H9 (cell line): ENCODE results near the gene PLXNB2. TPM values are rescaled to one million over a fixed set of nuclear protein-coding genes. Genes with fewer than 3 reads are reported as not detected.

ENCODE experiments used
- DNase-seq: peaks from one replicate; pipeline ENCODE4 v3.0.0-alpha.2; 2017
- H2AFZ ChIP-seq: one replicate; pipeline ENCODE4 v1.6.1; 2013; ENCODE audit warnings: mild to moderate bottlenecking, low read length, control low read depth, moderate library complexity
- H2AK5ac ChIP-seq: 2 replicates; pipeline ENCODE4 v1.6.1; 2013; ENCODE audit warnings: low read length, control low read depth, mixed read lengths; ENCODE audit not compliant: insufficient read length
- H2BK120ac ChIP-seq: one replicate; pipeline ENCODE4 v1.6.1; 2013; ENCODE audit warnings: low read depth, mild to moderate bottlenecking, low read length, control low read depth, inconsistent platforms; ENCODE audit not compliant: poor library complexity, severe bottlenecking
- H2BK12ac ChIP-seq: 2 replicates; pipeline ENCODE4 v1.6.1; 2013; ENCODE audit warnings: low read length, control low read depth, mixed read lengths, low read depth; ENCODE audit not compliant: insufficient read length
- H2BK15ac ChIP-seq: 2 replicates; pipeline ENCODE4 v1.6.1; 2013; ENCODE audit warnings: low read depth, low read length, control low read depth
- H2BK20ac ChIP-seq: one replicate; pipeline ENCODE4 v1.6.1; 2013; ENCODE audit warnings: low read depth, mild to moderate bottlenecking, low read length, control low read depth, inconsistent platforms; ENCODE audit not compliant: poor library complexity, severe bottlenecking
- H2BK5ac ChIP-seq: 2 replicates; pipeline ENCODE4 v1.6.1; 2013; ENCODE audit warnings: low read length, control low read depth, mixed read lengths; ENCODE audit not compliant: insufficient read length
- H3K14ac ChIP-seq: 2 replicates; pipeline ENCODE4 v1.6.1; 2013; ENCODE audit warnings: low read length, control low read depth; ENCODE audit not compliant: insufficient read depth
- H3K18ac ChIP-seq: 2 replicates; pipeline ENCODE4 v1.6.1; 2013; ENCODE audit warnings: low read depth, mild to moderate bottlenecking, mixed read lengths, low read length, control low read depth; ENCODE audit not compliant: insufficient read length
- H3K23ac ChIP-seq: 2 replicates; pipeline ENCODE4 v1.6.1; 2013; ENCODE audit warnings: low read length, control low read depth, mixed read lengths, low read depth; ENCODE audit not compliant: insufficient read length
- H3K23me2 ChIP-seq: 2 replicates; pipeline ENCODE4 v1.6.1; 2013; ENCODE audit warnings: low read depth, mild to moderate bottlenecking, mixed read lengths, low read length, control low read depth; ENCODE audit not compliant: insufficient read length, poor library complexity, severe bottlenecking
- H3K27ac ChIP-seq: 2 replicates; pipeline ENCODE4 v1.5.1; 2013; ENCODE audit warnings: low read length, control low read depth, mixed read lengths, low read depth; ENCODE audit not compliant: insufficient read length
- H3K27me3 ChIP-seq: 2 replicates; pipeline ENCODE4 v1.6.1; 2013; ENCODE audit warnings: low read length, control low read depth, inconsistent platforms; ENCODE audit not compliant: insufficient read depth
- H3K4ac ChIP-seq: 2 replicates; pipeline ENCODE4 v1.6.1; 2013; ENCODE audit warnings: low read depth, mild to moderate bottlenecking, control low read depth, inconsistent platforms, low read length, moderate library complexity
- H3K4me1 ChIP-seq: 2 replicates; pipeline ENCODE4 v1.6.1; 2013; ENCODE audit warnings: low read length, control low read depth, inconsistent platforms; ENCODE audit not compliant: insufficient read depth
- H3K4me2 ChIP-seq: 2 replicates; pipeline ENCODE4 v1.6.1; 2013; ENCODE audit warnings: low read length, control low read depth, mixed read lengths; ENCODE audit not compliant: insufficient read length, insufficient read depth
- H3K56ac ChIP-seq: 2 replicates; pipeline ENCODE4 v1.6.1; 2013; ENCODE audit warnings: low read depth, mild to moderate bottlenecking, mixed read lengths, low read length, control low read depth; ENCODE audit not compliant: insufficient read length
- H3K79me1 ChIP-seq: 2 replicates; pipeline ENCODE4 v1.6.1; 2013; ENCODE audit warnings: low read depth, mild to moderate bottlenecking, moderate library complexity, low read length, control low read depth, inconsistent platforms; ENCODE audit not compliant: insufficient read depth, poor library complexity, severe bottlenecking
- H3K79me2 ChIP-seq: 2 replicates; pipeline ENCODE4 v1.6.1; 2013; ENCODE audit warnings: low read length, control low read depth, inconsistent platforms; ENCODE audit not compliant: insufficient read depth
- H3K9ac ChIP-seq: 2 replicates; pipeline ENCODE4 v1.6.1; 2013; ENCODE audit warnings: low read length, control low read depth, mixed read lengths; ENCODE audit not compliant: insufficient read length; ENCODE audit errors: extremely low read depth
- H3K9me3 ChIP-seq: one replicate; pipeline ENCODE4 v1.6.1; 2013; ENCODE audit warnings: low read depth, low read length, inconsistent platforms; ENCODE audit not compliant: control insufficient read depth
- H3T11ph ChIP-seq: one replicate; pipeline ENCODE4 v1.6.1; 2013; ENCODE audit warnings: mild to moderate bottlenecking, low read length, control low read depth, inconsistent platforms
- H4K20me1 ChIP-seq: one replicate; pipeline ENCODE4 v1.6.1; 2013; ENCODE audit not compliant: control insufficient read depth, insufficient read length, insufficient read depth
- H4K5ac ChIP-seq: 2 replicates; pipeline ENCODE4 v1.6.1; 2013; ENCODE audit warnings: low read depth, mild to moderate bottlenecking, mixed read lengths, low read length, control low read depth; ENCODE audit not compliant: insufficient read length
- H4K8ac ChIP-seq: replicated peaks from 2 replicates; pipeline ENCODE4 v1.6.1; 2013; ENCODE audit warnings: low read length, control low read depth, mixed read lengths, low read depth; ENCODE audit not compliant: insufficient read length
- H4K91ac ChIP-seq: 2 replicates; pipeline ENCODE4 v1.6.1; 2013; ENCODE audit warnings: low read depth, mild to moderate bottlenecking, moderate library complexity, mixed read lengths, low read length, control low read depth; ENCODE audit not compliant: insufficient read length
- H3K27ac Mint-ChIP-seq, 3 experiments: 2 replicates in 2 of 3; 3 replicates in 1 of 3; pipeline ENCODE4 v1.8.0; 2020 to 2021; ENCODE audit warnings: mixed read lengths in 3 of 3, mild to moderate bottlenecking in 1 of 3, moderate library complexity in 1 of 3
- H3K27me3 Mint-ChIP-seq: 2 replicates; pipeline ENCODE4 v1.8.0; 2021; ENCODE audit warnings: low read depth, mild to moderate bottlenecking, moderate library complexity, mixed read lengths
- H3K36me3 Mint-ChIP-seq, 3 experiments: 2 replicates in 2 of 3; 3 replicates in 1 of 3; pipeline ENCODE4 v1.8.0; 2020 to 2021; ENCODE audit warnings: low read depth in 3 of 3, mixed read lengths in 3 of 3; ENCODE audit not compliant: insufficient read depth in 1 of 3
- H3K4me1 Mint-ChIP-seq, 2 experiments: 2 replicates each; pipeline ENCODE4 v1.8.0; 2020; ENCODE audit warnings: mixed read lengths in 2 of 2
- H3K4me3 Mint-ChIP-seq, 2 experiments: 2 replicates in 1 of 2; 3 replicates in 1 of 2; pipeline ENCODE4 v1.8.0; 2020 to 2021; ENCODE audit warnings: mild to moderate bottlenecking in 2 of 2, mixed read lengths in 2 of 2, moderate library complexity in 1 of 2
- H3K9me3 Mint-ChIP-seq, 2 experiments: 2 replicates in 1 of 2; 3 replicates in 1 of 2; pipeline ENCODE4 v1.8.0; 2020; ENCODE audit warnings: mild to moderate bottlenecking in 2 of 2, mixed read lengths in 2 of 2, moderate library complexity in 1 of 2
- CTCF ChIP-seq: fragments of 200-600 bp; sonication (generic); conservative IDR thresholded peaks from 3 replicates; pipeline ENCODE4 v1.8.0; 2021; ENCODE audit warnings: antibody characterized with exemption, mild to moderate bottlenecking
- WGBS: extraction: QIAGEN DNeasy Blood & Tissue Kit; methylation state at CpG from one replicate; pipeline ENCODE4 v1.1.7; 2013; ENCODE audit warnings: missing lambda C conversion rate, low lambda C conversion rate, mixed read lengths; ENCODE audit not compliant: insufficient read length; ENCODE audit errors: extremely low coverage; 5-methylcytosine and 5-hydroxymethylcytosine counted together
- total RNA-seq: library from RNA; stranded (reverse); gene quantifications from 2 replicates; pipeline ENCODE4 v1.2.1, GENCODE V29; 2021

The PLXNB2 gene
- total RNA-seq, 1 experiment from 2014 or later = 87.6 TPM

GRCh38 chr22:50343541-50343935 is 36.1 kb upstream of the PLXNB2 start:
- no peaks in the 10 kb centered on the region for H3K4me1 ChIP-seq
- no peak overlapping the region for H2AK5ac ChIP-seq
- H3K4ac ChIP-seq = no peak overlapping the region
- TF ChIP-seq CTCF = no peak
- H3K4me3 Mint-ChIP-seq = peak overlapping the region; percentile 47 to 78
- no peaks in the 10 kb centered on the region for H3K9me3 Mint-ChIP-seq
- no peak overlapping the region for H3K23ac ChIP-seq
- H3K18ac ChIP-seq = no peak overlapping the region
- no peak for DNase-seq
- peak overlapping the region; percentile 21 for H3K4me2 ChIP-seq
- 0 out of 4 replicates have a peak, but pooled peaks cover 0 to 4% of the 10 kb centered on the region in 2 experiments for H3K4me1 Mint-ChIP-seq
- H2BK12ac ChIP-seq = no peak overlapping the region
- no peaks in the 10 kb centered on the region for H3K9me3 ChIP-seq
- H4K91ac ChIP-seq = no peak overlapping the region
- H3K36me3 Mint-ChIP-seq = peaks cover 0 to 2% (median 0%) of the 10 kb centered on the region in 3 experiments; a peak in 1 of 7 replicates
- no peak overlapping the region for H4K8ac ChIP-seq
- 0 out of 2 replicates have a peak, but pooled peaks cover 3% of the 10 kb centered on the region for H3K79me2 ChIP-seq
- peaks cover 9% of the 10 kb centered on the region for H3K79me1 ChIP-seq
- H4K5ac ChIP-seq = no peak overlapping the region
- H3K56ac ChIP-seq = no peak overlapping the region
- H2AFZ ChIP-seq = no peak overlapping the region
- no peaks in the 10 kb centered on the region for H3K27me3 ChIP-seq
- no peak overlapping the region for H3K14ac ChIP-seq
- no peak overlapping the region for H3K27ac Mint-ChIP-seq
- WGBS = no CpG with 5 or more reads among the region's 9 CpGs
- no peaks in the 10 kb centered on the region; the same call in none of the 2 replicates for H3K27me3 Mint-ChIP-seq
- H4K20me1 ChIP-seq = peaks cover 3% of the 10 kb centered on the region
- H2BK20ac ChIP-seq = no peak overlapping the region
- H2BK120ac ChIP-seq = no peak overlapping the region
- no peak overlapping the region for H2BK15ac ChIP-seq
- H3K9ac ChIP-seq = no peak overlapping the region
- no peak overlapping the region for H2BK5ac ChIP-seq
- no peak overlapping the region for H3T11ph ChIP-seq
- H3K23me2 ChIP-seq = peaks cover 9% of the 10 kb centered on the region
- no peak overlapping the region for H3K27ac ChIP-seq
